Activated gamma-delta T cell (primary cell): ENCODE measurements around the gene CWC25.
"Not testable (repeated sequence)": the region's sequence is repeated elsewhere in the genome, so short reads cannot be mapped to it uniquely, and the experiment has no call there.

Experiments
- DNase-seq: peaks from one replicate; lab custom pipeline; 2025; lab: John Stamatoyannopoulos, UW

CWC25 gene

GRCh38 chr17:38852771-38853291, 27.7 kb upstream of the CWC25 start:
- DNase-seq: no peak

- no peak for DNase-seq
Observed at GRCh38 chr17:38851434-38851833, 26.3 kb upstream of the CWC25 start.

- no peak for DNase-seq
Observed at GRCh38 chr17:38850374-38850773, 25.3 kb upstream of the CWC25 start.

- DNase-seq: no peak
Observed at GRCh38 chr17:38848939-38849605, 24.0 kb upstream of the CWC25 start.

- no peak for DNase-seq
Observed at GRCh38 chr17:38848557-38848891, 23.4 kb upstream of the CWC25 start.

GRCh38 chr17:38844261-38844757, 19.2 kb upstream of the CWC25 start:
- DNase-seq: no peak

- no peak for DNase-seq
Observed at GRCh38 chr17:38825762-38826247, 684 bp upstream of the CWC25 start.

GRCh38 chr17:38815576-38816193, 9.4 kb downstream of the CWC25 start:
- no peak for DNase-seq

GRCh38 chr17:38809828-38810227, 15.3 kb downstream of the CWC25 start:
- no peak for DNase-seq

- no peak for DNase-seq
Observed at GRCh38 chr17:38800237-38800760, 24.8 kb downstream of the CWC25 start.

GRCh38 chr17:38799501-38800236, 25.5 kb downstream of the CWC25 start, which contains the start of gene PIP4K2B:
Gene PIP4K2B (minus strand): TSS chr17:38799556. CDS start chr17:38799424, 132 bp downstream.
- peak; percentile 75 for DNase-seq

GRCh38 chr17:38798614-38799500, 26.3 kb downstream of the CWC25 start:
- peak; percentile 53 for DNase-seq

GRCh38 chr17:38797828-38798227, 27.3 kb downstream of the CWC25 start:
- DNase-seq: no peak

- DNase-seq: no peak
Observed at GRCh38 chr17:38797158-38797490, 28.0 kb downstream of the CWC25 start.

GRCh38 chr17:38796451-38797157, 28.5 kb downstream of the CWC25 start:
- no peak for DNase-seq

- no peak for DNase-seq
Observed at GRCh38 chr17:38794221-38794620, 30.9 kb downstream of the CWC25 start.

GRCh38 chr17:38791162-38791561, 34.0 kb downstream of the CWC25 start:
- DNase-seq: no peak

GRCh38 chr17:38790148-38790707, 34.9 kb downstream of the CWC25 start:
- not testable (repeated sequence) for DNase-seq

GRCh38 chr17:38789185-38789584, 35.9 kb downstream of the CWC25 start:
- DNase-seq: no peak

GRCh38 chr17:38787999-38788398, 37.1 kb downstream of the CWC25 start:
- DNase-seq: not testable (repeated sequence)
